ENCODE data around the gene ARL13B. TPM values are rescaled to one million over a fixed set of nuclear protein-coding genes. Genes with fewer than 3 reads are reported as not detected.

The ARL13B gene
- total and polyA plus RNA-seq, 2 of the 13 experiments (the other 11 are each of a cell fraction or from before 2014, with no cell fraction given) = 2.2 to 9.6 TPM

- peak; percentile 52; the same call in 1 of the 2 replicates for TF ChIP-seq BRF2 (CRISPR knock-in tag; IDR thresholded peaks at IDR 0.05)
- no peak for TF ChIP-seq PBX2 (CRISPR knock-in tag; IDR thresholded peaks at IDR 0.05)
- no peak for TF ChIP-seq NR0B2 (CRISPR knock-in tag; IDR thresholded peaks at IDR 0.05)
- TF ChIP-seq ZNF256 (CRISPR knock-in tag; conservative IDR thresholded peaks at IDR 0.05) = no peak
- peak; percentile 67; the same call in 1 of the 2 replicates for TF ChIP-seq ZNF280D (CRISPR knock-in tag; IDR thresholded peaks at IDR 0.05)
- TF ChIP-seq ZNF775 (CRISPR knock-in tag; IDR thresholded peaks at IDR 0.05; ENCODE audit: borderline replicate concordance) = no peak
- peak; percentile 60 for TF ChIP-seq ARID5B (CRISPR knock-in tag; IDR thresholded peaks at IDR 0.05)
- peak; percentile 78 for TF ChIP-seq ELF3 (CRISPR knock-in tag; IDR thresholded peaks at IDR 0.05)
- peak; percentile 72 for TF ChIP-seq GABPB1 (CRISPR knock-in tag; IDR thresholded peaks at IDR 0.05)
- peak; percentile 72 for TF ChIP-seq ZNF574 (CRISPR knock-in tag; IDR thresholded peaks at IDR 0.05)
Measured at GRCh38 chr3:93973131-93974126, 6.5 kb upstream of the ARL13B start, which contains the start of gene PROS1 (continued).
